ENCODE data around the gene ZNF283.
"Not testable (repeated sequence)": the region's sequence is repeated elsewhere in the genome, so short reads cannot be mapped to it uniquely, and the experiment has no call there.

ZNF283 gene

DNA sequence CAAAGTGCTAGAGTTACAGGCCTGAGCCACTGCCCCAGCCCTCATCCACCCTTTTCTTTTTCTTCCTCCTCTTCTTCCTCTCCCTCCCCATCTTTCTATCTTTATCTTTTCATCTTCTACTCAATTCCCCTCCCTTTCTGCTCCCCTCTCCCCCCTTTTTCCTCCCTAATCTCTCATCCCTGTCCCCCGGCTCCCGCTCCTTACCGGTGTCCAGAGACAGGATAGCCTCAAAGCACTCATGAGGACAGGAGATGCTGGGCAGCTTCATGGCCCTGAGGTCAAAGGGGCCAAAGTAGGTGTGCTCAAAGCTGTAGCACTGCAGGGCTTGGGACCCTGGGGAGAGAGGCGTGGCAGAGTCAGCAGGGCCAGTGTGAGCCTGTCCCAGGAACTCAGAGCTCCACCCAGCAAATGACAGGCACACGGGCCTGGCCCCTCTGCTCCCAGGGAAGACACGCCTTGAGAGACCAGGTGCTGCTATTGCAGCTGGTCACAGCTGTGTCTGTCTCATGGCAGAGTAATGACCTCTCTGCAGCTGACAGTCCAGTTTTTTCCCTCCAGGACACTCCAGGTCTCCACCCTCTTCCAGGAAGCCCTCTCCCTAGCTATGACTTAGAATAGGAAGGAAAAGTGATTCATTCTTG is 27.5 kb upstream of the ZNF283 start:
- DNase-seq (ENCODE audit: low spot score), result no peak

DNA sequence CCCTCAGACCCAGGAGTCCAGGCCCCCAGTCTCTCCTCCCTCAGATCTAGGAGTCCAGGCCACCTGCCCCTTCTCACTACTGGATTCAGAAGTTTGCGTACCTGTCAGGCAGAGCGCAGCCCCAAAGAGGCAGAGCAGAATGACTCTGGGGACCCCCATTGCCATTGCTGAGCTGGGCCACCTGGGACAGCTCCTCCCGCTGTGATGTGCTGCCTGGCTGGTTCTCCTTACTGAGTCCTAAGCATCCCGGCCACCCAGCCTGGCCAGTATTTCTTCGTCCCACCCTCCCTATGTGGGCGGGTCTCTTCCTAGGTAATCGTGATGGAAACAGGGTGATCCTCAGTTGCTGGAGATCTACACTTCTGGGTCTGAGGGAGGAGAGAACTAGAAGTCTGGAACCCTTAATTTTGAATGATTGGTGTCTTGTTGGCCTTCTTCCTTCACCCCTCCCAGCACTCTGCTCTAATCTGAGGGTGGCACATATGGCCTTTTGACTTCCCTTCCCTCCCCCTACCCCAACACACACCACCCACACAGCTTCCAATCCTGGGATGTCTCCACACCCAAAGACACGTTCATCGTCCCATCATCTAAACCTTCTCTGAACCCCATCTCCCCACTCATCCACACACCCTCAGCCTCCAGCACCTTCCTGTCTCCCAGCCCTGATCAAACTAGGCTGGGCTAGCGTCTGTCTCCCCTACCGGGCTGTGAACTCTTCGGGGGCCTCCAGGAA is 24.7 kb upstream of the ZNF283 start, which contains the start of gene LYPD5:
TSS of gene LYPD5 (minus strand) at position 232 of the 736 bp plus-strand sequence. CDS start at position 165, 67 bp downstream.
- DNase-seq (ENCODE audit: low spot score), result no peak

DNA sequence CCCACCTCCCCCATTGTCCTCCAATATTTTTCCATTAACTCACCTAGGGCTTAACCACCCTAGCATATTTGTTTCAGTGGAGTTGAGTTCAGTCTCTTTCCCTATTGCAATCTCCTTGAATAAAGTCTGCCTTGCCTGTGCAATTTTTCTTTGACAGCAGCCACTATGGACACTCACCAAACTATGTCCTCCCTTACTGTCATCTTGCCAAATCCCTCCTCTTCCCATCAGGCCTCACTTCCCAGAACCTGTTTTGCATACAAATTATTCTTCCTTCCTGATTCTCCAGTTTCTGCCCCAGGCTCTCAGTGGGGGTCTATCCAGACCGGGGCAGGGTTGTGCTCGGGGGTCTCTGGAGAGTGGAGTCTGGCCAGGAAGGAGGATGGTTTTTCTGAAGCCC is 22.7 kb upstream of the ZNF283 start:
- DNase-seq (ENCODE audit: low spot score), result no peak

DNA sequence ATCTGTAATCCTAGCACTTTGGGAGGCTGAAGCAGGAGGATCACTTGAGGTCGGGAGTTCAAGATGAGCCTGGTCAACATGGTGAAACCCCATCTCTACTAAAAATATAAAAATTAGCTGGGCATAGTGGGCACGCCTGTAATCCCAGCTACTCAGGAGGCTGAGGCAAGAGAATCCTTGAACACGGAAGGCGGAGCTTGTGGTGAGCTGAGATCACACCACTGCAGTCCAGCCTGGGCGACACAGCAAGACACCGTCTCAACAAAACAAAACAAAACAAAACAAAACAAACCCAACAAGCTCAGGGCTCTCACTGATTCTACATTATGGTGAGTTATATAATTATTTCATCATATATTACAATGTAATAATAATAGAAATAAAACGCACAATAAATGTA is 20.7 kb upstream of the ZNF283 start:
- not testable (repeated sequence) for DNase-seq (ENCODE audit: low spot score)

DNA sequence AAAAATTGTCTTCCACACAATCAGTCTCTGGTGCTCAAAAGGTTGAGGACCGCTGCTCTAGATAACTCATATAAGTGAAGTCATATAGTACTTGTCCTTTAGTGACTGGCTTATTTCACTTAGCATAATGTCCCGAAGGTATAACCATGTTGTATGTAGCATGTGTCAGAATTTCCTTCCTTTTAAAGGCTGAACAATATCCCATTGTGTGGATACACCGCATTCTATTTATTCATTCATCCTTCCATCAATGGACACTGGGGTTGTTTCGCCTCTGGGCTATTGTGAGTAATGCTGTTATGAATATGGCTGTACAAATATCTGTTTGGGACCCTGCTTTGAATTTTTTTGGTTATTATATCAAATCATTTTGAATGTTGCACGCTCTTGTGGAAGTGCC is 20.3 kb upstream of the ZNF283 start:
- no peak for DNase-seq (ENCODE audit: low spot score)

DNA sequence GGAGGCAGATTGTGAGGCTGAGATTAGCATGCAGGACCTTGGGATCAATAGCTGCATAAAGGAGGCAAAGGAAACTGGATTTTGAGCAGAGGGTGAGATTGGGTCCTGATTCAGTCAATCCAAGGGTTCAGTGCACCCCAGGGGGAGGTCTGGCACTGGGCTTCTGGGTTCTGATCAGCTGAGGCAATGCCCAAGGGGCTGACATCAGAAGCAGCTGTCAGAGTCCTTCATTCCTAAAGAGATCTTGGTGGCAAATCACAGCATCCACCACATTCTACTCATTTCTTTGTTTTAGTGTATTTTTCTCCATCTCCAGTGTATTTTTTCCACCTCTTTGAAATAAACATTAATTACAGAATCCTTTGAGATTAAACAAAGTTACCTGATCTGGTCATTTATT is 19.5 kb upstream of the ZNF283 start:
- DNase-seq (ENCODE audit: low spot score), result no peak

DNA sequence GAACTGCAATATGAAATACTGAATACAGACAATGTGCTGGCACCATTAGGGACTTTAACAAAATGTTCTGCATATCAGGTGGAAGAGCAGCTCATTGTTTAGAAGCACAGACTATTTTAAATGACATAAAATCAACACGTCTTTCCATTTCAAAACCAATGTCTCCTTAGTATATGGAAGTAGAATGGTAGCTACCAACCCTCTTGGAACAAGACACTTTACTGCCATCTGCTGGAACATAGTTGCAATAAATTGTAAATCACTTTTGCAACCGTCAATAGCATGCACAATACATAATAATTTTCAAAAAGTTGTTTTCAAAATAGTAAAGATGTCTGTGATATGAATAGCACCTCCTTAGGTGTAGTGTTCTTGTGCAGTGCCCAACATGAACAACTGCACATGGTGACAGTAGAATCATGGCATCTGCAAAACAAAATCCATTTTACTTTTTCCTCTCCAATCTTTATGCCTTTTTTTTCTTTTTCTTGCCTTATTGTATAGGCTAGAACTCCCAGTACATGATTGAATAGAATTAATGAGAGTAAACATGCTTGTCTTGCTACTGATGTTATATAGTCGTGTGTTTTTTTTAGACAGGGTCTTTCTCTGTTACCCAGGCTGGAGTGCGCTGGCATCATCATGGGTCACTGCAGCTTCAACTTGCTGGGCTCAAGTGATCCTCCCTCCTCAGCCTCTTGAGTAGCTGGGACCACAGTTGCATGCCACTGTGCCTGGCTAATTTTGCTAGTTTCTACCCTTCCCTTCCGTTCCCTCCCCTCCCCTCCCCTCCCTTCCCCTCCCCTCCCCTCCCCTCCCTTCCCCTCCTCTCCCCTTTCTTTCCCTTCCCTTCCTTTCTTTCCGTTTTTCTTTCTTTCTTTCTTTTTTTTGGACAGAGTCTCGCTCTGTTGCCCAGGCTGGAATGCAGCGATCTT is 17.1 kb upstream of the ZNF283 start:
- DNase-seq (ENCODE audit: low spot score), result peak; percentile 42

DNA sequence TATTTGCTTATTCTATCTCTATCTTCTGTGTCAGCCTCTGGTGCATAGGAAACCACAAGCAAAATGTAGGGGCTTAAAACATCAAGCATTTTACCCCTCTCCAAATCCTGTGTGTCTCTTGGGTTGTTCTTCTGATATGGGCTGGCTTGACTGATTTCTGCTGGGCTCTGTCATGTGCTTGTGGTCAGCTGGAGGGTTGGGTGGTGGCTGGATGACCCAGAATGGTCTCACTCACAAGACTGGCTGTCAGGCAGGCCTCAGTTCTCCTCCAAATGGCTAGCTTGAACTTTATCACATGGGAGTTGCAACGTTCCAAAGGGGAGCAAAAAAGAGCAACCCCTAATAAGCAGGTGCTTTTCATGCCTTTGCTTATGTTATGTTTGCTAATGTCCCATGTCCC is 15.3 kb upstream of the ZNF283 start:
- DNase-seq (ENCODE audit: low spot score), result no peak

DNA sequence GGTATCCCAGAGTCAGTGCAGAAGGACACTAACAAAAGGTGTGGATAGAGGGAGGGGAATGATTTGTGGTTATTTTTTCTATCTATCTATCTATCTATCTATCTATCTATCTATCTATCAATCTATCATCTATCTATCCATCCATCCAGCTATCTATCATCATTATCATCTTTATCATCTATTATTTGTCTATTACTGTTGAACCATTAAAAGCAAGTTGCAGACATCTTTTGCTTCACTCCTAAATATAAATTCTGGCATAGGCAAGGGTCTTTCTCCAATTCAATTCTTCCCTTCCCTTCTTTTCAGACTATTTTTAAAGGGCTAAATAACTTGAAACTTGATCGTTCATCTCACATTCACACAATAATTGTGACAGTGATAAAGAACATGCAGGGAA is 14.9 kb upstream of the ZNF283 start:
- no peak for DNase-seq (ENCODE audit: low spot score)

DNA sequence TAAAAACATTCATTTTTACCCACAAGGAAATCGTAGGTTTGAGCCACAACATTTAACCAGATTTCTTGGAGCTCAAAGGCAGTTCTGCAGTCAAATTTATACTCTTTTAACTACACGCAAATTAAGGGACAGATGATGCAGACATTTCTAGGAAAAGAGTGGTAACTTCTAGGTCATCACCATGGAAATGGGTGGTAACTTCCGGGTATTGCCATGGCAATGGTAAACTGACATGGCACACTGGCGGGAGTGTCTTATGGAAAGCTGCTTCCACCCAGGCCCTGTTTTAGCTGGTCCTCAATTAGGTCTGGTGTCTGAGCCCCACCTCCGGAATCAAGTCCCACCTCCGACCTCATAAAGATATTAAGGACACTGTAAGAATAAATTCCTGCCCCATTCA is 14.4 kb upstream of the ZNF283 start:
- DNase-seq (ENCODE audit: low spot score), result no peak

DNA sequence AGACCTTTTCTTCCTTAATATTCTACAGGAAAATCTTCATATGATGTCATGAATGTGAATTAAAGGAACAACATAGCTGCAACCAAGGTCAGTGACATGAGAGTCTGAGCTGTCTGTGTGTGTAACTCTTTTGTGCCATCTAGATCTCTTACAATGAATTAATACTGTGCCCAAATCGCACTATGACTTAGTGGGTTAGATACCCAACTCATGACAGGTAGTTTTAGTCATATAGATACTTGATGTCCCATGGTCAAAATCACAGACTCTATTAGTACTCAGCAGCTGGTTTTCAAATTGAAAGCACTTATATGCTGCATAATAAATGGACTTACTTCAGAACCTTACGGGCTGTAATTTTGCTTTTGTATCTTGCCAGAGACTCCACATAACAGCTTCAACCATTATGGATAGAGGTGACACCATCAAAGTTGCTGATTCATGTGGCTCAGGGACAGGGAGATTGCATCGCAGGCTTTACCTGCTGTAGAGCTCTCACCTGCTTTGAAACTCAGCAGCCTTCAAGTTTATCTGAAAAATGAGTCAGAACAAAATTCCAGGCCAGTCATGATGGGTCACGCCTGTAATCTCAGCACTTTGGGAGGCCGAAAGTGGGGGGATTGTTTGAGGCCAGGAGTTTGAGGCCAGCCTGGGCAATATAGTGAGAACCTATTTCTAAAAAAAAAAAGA is 12.3 kb upstream of the ZNF283 start:
- no peak for DNase-seq (ENCODE audit: low spot score)

DNA sequence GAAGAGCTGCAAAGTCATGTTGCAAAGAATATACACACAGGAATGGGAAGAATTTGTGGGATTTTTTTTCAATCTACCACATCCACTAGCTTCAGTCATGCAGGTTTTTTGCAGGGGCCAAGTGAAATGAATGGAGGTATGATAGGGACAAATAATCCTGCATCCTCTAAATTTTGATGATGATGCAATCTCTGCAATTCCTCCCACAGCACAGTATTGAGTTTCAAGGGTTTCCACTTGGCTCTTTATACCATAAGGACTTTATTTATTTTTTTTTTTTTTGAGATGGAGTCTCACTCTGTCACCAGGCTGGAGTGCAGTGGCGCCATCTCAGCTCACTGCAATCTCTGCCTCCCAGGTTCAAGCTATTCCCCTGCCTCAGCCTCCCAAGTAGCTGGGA is 9.7 kb upstream of the ZNF283 start:
- not testable (repeated sequence) for DNase-seq (ENCODE audit: low spot score)

DNA sequence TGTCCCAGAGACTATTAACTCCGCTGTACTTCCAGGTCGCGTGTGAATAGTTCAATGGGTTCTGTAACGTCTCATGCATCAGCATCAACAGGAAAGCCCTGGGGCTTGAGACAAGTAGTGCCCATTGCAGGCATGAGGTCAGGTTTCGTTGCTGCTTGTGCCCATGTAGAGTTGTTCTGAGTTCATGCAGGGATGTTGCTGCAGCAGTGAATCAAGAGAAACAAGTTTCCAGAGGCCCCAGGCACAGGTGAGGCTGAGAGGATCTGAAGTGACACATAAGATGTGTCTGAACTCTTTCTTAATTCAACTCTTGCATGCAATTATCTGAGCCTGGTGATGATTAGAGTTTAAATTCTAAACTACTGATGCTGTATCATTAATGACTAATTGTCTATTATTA is 8.6 kb upstream of the ZNF283 start:
- DNase-seq (ENCODE audit: low spot score), result no peak

DNA sequence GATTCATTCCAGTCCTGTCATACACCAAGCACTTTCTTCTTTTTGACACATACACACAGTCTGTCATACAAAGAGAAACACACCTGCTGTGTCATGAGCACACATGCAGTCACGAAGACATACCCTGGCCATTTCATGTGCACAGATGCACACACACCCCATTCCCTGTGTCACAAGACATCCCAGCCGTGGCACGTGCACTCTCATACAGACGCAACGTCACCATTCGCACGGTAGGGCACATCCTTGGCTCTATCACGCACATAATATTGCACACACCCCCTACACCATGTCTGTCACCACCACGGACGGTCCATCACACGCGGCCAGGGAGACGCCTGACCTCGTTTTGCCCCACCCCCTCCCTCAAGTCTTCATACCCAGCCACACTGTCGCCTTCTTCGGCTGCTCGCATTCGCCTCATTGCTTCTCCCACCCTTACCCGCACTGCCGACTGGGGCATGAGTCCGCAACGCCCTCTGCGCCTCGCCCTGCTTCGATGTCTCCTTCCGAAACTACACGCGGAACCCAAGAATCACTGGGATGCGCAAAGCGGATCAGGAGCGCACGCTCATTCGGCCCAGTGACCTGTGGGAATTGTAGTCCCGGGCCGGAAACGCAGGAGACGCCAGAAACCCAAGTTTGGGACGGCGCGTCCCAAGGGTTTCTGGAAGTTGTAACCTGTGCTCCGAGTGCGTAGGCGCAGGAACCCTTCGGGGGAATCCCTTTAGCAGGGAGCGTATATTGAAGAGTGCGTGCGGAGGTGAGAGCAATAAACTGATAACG is 6.8 kb upstream of the ZNF283 start:
- DNase-seq (ENCODE audit: low spot score), result peak; percentile 72

DNA sequence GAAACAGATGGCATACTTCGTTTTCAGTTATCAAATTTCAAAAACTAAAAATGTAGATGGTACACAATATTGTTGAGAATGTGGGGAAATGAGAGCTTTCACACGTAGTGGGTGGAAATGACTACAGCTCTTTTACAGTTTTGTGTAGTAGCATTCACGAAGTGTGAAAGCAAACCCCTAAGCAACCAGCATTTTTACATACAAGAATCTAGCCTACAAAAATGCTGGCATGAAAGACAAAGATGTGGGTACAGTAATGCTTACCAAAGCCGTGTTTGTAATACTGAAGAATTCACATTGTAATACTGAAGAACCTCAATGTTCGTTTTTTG is 6.3 kb upstream of the ZNF283 start:
- DNase-seq (ENCODE audit: low spot score), result no peak

DNA sequence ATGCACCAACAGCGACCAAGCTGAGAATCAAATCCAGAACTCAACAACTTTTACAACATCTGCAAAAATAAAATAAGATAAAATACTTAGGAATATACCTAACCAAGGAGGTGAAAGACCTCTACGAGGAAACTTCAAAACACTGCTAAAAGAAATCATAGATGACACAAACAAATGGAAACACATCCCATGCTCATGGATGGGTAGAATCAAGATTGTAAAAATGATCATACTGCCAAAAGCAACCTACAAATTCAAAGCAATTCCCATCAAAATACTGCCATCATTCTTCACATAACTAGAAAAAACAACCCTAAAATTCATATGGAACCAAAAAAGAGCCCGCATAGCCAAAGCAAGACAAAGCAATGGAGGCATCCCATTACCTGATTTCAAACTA is 3.3 kb upstream of the ZNF283 start:
- not testable (repeated sequence) for DNase-seq (ENCODE audit: low spot score)

DNA sequence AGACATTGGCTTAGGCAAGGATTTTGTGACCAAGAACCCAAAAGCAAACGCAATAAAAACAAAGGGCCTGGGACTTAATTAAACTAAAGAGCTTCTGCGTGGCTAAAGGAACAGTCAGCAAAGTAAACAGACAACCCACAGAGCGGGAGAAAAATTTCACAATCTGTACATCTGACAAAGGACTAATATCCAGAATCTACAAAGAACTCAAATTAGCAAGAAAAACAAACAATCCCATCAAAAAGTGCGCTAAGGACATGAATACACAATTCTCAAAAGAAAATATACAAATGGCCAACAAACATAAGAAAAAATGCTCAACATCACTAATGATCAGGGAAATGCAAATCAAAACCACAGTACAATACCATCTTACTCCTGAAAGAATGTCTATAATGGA is 2.5 kb upstream of the ZNF283 start:
- DNase-seq (ENCODE audit: low spot score), result not testable (repeated sequence)

DNA sequence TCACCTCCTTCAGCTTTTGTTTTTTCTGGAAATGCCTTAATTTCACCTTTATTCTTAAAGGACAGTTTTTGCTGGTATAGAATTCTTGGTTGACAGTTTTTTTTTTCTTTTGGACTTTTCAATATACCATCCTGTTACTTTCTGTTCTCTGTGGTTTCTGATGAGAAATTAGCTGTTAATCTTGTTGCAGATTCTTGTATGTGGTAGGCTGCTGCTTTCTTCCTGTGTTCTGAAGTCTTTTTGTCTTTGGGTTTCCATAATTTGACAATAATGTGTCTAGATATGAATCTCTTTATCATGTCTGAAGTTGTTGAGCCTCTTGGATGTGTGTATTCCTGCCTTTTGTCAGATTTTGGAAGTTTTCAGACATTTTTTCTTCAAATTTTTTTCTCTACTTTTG is 12.0 kb downstream of the ZNF283 start:
- DNase-seq (ENCODE audit: low spot score), result no peak

DNA sequence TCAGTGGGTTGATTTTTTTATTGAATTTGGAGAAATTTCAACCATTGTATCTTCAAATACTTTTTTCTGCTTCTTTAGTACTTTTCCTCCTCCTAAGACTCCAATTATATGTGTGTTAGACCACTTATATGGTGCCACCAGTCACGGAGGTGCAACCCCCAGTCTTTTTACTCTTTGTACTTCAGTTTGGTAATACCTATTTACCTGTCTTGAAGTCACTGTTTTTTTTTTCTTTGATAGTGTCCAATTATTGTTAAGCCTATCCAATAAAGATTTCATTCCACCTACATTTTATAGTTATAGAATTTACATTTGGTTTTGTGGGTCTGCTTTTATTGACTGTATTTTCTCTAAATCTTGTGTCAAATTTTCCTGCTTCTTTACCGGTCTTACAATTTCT is 14.9 kb downstream of the ZNF283 start:
- no peak for DNase-seq (ENCODE audit: low spot score)

DNA sequence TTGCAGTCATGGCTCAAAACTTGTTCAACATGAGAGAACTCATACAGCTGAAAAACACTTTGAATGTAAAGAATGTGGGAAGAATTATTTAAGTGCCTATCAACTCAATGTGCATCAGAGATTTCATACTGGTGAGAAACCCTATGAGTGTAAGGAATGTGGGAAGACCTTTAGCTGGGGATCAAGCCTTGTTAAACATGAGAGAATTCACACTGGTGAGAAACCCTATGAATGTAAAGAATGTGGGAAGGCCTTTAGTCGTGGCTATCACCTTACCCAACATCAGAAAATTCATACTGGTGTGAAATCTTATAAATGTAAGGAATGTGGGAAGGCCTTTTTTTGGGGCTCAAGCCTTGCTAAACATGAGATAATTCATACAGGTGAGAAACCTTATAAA is 20.1 kb downstream of the ZNF283 start:
- no peak for DNase-seq (ENCODE audit: low spot score)

DNA sequence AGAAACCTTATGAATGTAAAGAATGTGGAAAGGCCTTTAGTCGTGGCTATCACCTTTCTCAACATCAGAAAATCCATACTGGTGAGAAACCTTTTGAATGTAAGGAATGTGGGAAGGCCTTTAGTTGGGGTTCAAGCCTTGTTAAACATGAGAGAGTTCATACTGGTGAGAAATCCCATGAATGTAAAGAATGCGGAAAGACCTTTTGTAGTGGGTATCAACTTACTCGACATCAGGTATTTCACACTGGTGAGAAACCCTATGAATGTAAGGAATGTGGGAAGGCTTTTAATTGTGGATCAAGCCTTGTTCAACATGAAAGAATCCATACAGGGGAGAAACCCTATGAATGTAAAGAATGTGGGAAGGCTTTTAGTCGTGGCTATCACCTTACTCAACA is 20.8 kb downstream of the ZNF283 start:
- DNase-seq (ENCODE audit: low spot score), result no peak

DNA sequence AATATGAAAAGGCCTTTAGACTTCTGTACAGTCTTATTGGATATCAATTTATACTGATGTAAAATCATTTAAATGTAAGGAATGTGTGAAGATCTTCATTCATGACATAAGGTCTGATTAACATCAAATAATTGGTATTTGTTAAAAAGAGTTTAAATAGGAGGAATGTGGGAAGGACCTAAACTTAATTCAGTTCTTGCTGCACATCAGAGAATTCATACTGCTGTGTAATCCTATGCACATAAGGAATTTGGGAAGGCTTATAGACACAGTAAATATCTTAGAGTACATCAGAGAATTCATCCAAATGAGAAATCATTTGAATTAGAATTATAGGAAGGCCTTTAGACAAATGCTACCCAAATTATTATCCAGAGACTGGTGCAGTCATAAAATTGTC is 21.7 kb downstream of the ZNF283 start:
- DNase-seq (ENCODE audit: low spot score), result no peak
